GM12892 (cell line): ENCODE data around the gene POU2AF2.

Experiments used
- POLR2A ChIP-seq: IDR thresholded peaks from 2 replicates; pipeline ENCODE4 v1.6.1; 2011; ENCODE audit warnings: low read depth, low read length, control low read depth
- POLR2AphosphoS5 ChIP-seq: IDR thresholded peaks from 2 replicates; pipeline ENCODE4 v1.6.1; 2011; ENCODE audit warnings: low read depth, low read length, control low read depth

GRCh38 chr11:111253131-111253530, 7.6 kb downstream of the POU2AF2 start:
- TF ChIP-seq POLR2A = no peak
- TF ChIP-seq POLR2AphosphoS5 = no peak
